Prostate gland (tissue), 2 donors: ENCODE results near the gene SPRED2. TPM values are rescaled to one million over a fixed set of nuclear protein-coding genes. Genes with fewer than 3 reads are reported as not detected.

Experiments used
- DNase-seq: peaks from one replicate; pipeline ENCODE4 v3.0.0-alpha.2; 2019; ENCODE audit warnings: low spot score
- H3K27ac ChIP-seq, 2 donors: fragments of 200-600 bp; sonication (generic); 2 replicates each; pipeline ENCODE4 v1.5.1; 2017 to 2019
- H3K27me3 ChIP-seq: fragments of 200-600 bp; sonication (generic); replicated peaks from 2 replicates; pipeline ENCODE4 v1.5.1; 2019; ENCODE audit not compliant: insufficient read depth
- H3K36me3 ChIP-seq, 2 donors: fragments of 200-600 bp; sonication (generic); 1 replicate in 1 of 2; 2 replicates in 1 of 2; pipeline versions ENCODE4 v1.5.1 to v1.8.1; 2017 to 2019
- H3K4me1 ChIP-seq: fragments of 200-600 bp; sonication (generic); replicated peaks from 2 replicates; pipeline ENCODE4 v1.5.1; 2019
- H3K4me3 ChIP-seq, 2 donors: fragments of 200-600 bp; sonication (generic); 2 replicates each; pipeline ENCODE4 v1.5.1; 2017 to 2019
- H3K9me3 ChIP-seq: fragments of 200-600 bp; sonication (generic); 2 replicates; pipeline ENCODE4 v1.5.1; 2017
- CTCF ChIP-seq, 4 experiments: fragments of 200-600 bp in 2 of 4; fragments of 450-650 bp in 2 of 4; sonication (generic) in 2 of 4; IDR thresholded peaks; 1 replicate in 3 of 4; 2 replicates in 1 of 4; pipeline ENCODE4 v1.5.1; 2016 to 2019; ENCODE audit warnings: antibody characterized with exemption in 4 of 4, mild to moderate bottlenecking in 2 of 4, moderate library complexity in 2 of 4
- POLR2A ChIP-seq: fragments of 450-650 bp; IDR thresholded peaks from one replicate; pipeline ENCODE4 v1.6.1; 2016; ENCODE audit warnings: antibody characterized with exemption, mild to moderate bottlenecking
- POLR2AphosphoS5 ChIP-seq: sonication (generic); formaldehyde crosslinking; IDR thresholded peaks from one replicate; pipeline ENCODE4 v1.6.1; 2017; ENCODE audit warnings: antibody characterized with exemption
- WGBS: methylation state at CpG from one replicate; pipeline ENCODE4 v1.1.5; 2018; 5-methylcytosine and 5-hydroxymethylcytosine counted together
- intact Hi-C: fragments of 100-400 bp; cut with DNase I; formaldehyde crosslinking; loops from one replicate; pipeline ENCODE4 v1.14.2; 2022
- total RNA-seq, 2 donors: library from RNA; depleted of rRNA; stranded (reverse); fragments of >200 nt; gene quantifications; one replicate each; pipeline ENCODE4 v1.1.0, GENCODE V29; 2016

SPRED2 gene
- total RNA-seq, 2 donors from 2014 or later, result 23.7 to 27.1 TPM

- H3K4me1 ChIP-seq, result peaks cover 2% of the 10 kb centered on the region
- H3K27ac ChIP-seq, result no peak overlapping the region
- TF ChIP-seq POLR2AphosphoS5 (no peak), POLR2A (no peak), CTCF (IDR thresholded peaks at IDR 0.05) (no peak)
Measured at GRCh38 chr2:65413106-65413505, 19.3 kb downstream of the SPRED2 start.

GRCh38 chr2:65411056-65411795 lies 21.2 kb downstream of the SPRED2 start:
- intact Hi-C loops, result no loop called here
- 64% methylated on average over 7 of the region's 7 CpGs for WGBS
- TF ChIP-seq POLR2AphosphoS5, result peak; percentile 28
- TF ChIP-seq POLR2A, result no peak
- TF ChIP-seq CTCF (IDR thresholded peaks at IDR 0.05), result no peak
- no peak for DNase-seq
- Histone ChIP-seq H3K36me3 (no peaks in the 10 kb centered on the region), H3K27me3 (no peaks in the 10 kb centered on the region), H3K4me1 (peaks cover 2% of the 10 kb centered on the region), H3K4me3 (no peak overlapping the region), H3K27ac (no peak overlapping the region), H3K9me3 (no peaks in the 10 kb centered on the region)

More at GRCh38 chr2:65413106-65413505, 19.3 kb downstream of the SPRED2 start:
- 68% methylated on average over 2 of the region's 2 CpGs for WGBS
- H3K9me3 ChIP-seq, result no peaks in the 10 kb centered on the region
- DNase-seq, result no peak
- no peaks in the 10 kb centered on the region for H3K27me3 ChIP-seq
- H3K36me3 ChIP-seq, result no peaks in the 10 kb centered on the region
- no peak overlapping the region for H3K4me3 ChIP-seq
- intact Hi-C loops, result no loop called here

- Histone ChIP-seq H3K27me3 (no peaks in the 10 kb centered on the region), H3K9me3 (no peaks in the 10 kb centered on the region), H3K4me1 (peaks cover 2% of the 10 kb centered on the region), H3K36me3 (no peaks in the 10 kb centered on the region), H3K4me3 (no peak overlapping the region), H3K27ac (no peak overlapping the region)
- intact Hi-C loops, result no loop called here
- WGBS, result 98% methylated on average over 2 of the region's 2 CpGs
- DNase-seq, result no peak
- no peak for TF ChIP-seq POLR2AphosphoS5
- TF ChIP-seq CTCF (IDR thresholded peaks at IDR 0.05), result no peak
- no peak for TF ChIP-seq POLR2A
Measured at GRCh38 chr2:65409045-65409444, 23.4 kb downstream of the SPRED2 start.

GRCh38 chr2:65407240-65407639 lies 25.2 kb downstream of the SPRED2 start:
- WGBS, result 81% methylated on average over 2 of the region's 2 CpGs
- H3K9me3 ChIP-seq, result no peaks in the 10 kb centered on the region
- no peaks in the 10 kb centered on the region for H3K27me3 ChIP-seq
- H3K36me3 ChIP-seq, result no peaks in the 10 kb centered on the region
- no peak overlapping the region for H3K27ac ChIP-seq
- no peak overlapping the region for H3K4me3 ChIP-seq
- peaks cover 2% of the 10 kb centered on the region for H3K4me1 ChIP-seq
- no peak for TF ChIP-seq POLR2AphosphoS5
- TF ChIP-seq CTCF (IDR thresholded peaks at IDR 0.05), result no peak
- no peak for TF ChIP-seq POLR2A
- intact Hi-C loops, result no loop called here
- DNase-seq, result no peak
